Measurements from ENCODE around the gene GCN1. TPM values are rescaled to one million over a fixed set of nuclear protein-coding genes. Genes with fewer than 3 reads are reported as not detected.

The GCN1 gene
- total and polyA plus RNA-seq, 11 donors = 7.2 to 51.7 (median 33.7) TPM

GRCh38 chr12:120230974-120231315 is 36.4 kb upstream of the GCN1 start:
- TF ChIP-seq CTCF (IDR thresholded peaks at IDR 0.05) (no peak), POLR2A (IDR thresholded peaks at IDR 0.05) (no peak)
- DNase-seq (peak in 1 of 5 donors; percentile 34), ATAC-seq (no peak)
- H3K27me3 ChIP-seq = no peaks in the 10 kb centered on the region
- peak overlapping the region in 6 of 12 donors; percentile 0 to 24 (median 14) for H3K4me3 ChIP-seq
- 20 to 30% (median 23%) methylated on average over 6 of the region's 6 CpGs for WGBS, 4 donors
- intact Hi-C loops (cut with DNase I) = loop anchor here in 1 of 10 donors (1.0 kb wide), 1 partner anchor 34 kb away; the partner anchor contains the start of gene PXN
- peak overlapping the region; percentile 61 to 97 (median 92) for H3K27ac ChIP-seq
- H3K9me3 ChIP-seq = no peaks in the 10 kb centered on the region
- peaks cover 52 to 100% (median 94%) of the 10 kb centered on the region in 12 donors for H3K4me1 ChIP-seq
- peaks cover 0 to 12% (median 7%) of the 10 kb centered on the region in 9 donors for H3K36me3 ChIP-seq

GRCh38 chr12:120230326-120230973 is 35.9 kb upstream of the GCN1 start:
- intact Hi-C loops (cut with DNase I) = loop anchor here in 1 of 10 donors (1.0 kb wide), 1 partner anchor 35 kb away; the partner anchor contains the start of gene PXN
- Histone ChIP-seq H3K27ac (peak overlapping the region; percentile 61 to 97 (median 92)), H3K4me1 (peaks cover 50 to 100% (median 94%) of the 10 kb centered on the region in 12 donors)

DNA sequence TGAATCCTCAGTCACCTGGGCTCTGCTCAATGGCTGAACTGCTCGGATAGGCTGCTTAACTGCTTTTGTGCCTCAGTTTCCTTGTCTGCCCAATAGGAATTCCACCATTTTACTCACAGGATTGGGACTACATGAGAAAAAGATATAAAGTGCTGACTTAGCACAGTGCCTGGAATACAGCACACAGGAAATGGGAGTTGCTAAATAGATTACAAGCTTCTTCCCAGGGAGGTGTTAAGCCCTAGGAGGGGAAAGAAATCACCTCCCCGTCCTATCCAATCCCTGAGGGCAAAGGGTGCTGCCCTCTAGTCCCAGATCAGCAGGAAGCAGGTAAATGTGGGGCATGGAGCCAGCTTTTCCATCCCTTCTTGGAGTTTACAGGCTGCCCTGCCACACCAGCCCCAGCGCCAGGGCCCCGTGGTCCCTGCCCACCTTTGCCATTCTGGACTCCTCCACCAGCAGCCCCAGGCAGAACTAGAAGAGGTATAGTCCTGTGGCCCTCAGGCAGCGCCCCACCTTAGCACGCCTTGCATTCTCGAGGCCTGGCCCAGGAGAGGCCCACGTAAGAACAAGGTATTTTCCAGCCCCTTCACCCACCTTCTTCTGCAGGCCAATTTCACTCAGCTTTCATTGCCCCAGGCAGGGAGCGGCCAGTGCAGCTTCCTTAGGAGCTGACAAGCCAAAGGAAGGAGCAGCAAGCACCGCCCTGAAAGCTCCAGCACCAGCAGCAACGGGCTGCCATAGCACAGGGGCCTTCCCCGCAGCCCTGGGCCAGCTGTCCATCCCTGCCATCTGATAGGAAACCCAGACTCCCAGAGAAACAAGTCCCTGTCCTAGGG is 35.2 kb upstream of the GCN1 start:
- peaks cover 0 to 20% (median 10%) of the 10 kb centered on the region in 9 donors for H3K36me3 ChIP-seq
- peak in 1 of 5 donors; percentile 70 for DNase-seq
- H3K4me1 ChIP-seq = peaks cover 54 to 100% (median 94%) of the 10 kb centered on the region in 12 donors
- no peak for ATAC-seq
- no peaks in the 10 kb centered on the region for H3K9me3 ChIP-seq
- peak overlapping the region; percentile 61 to 97 (median 92) for H3K27ac ChIP-seq
- intact Hi-C loops (cut with DNase I) = loop anchor here in 3 of 10 donors (1.0 to 2.0 kb wide), 3 partner anchors 36 to 63 kb away; partner anchors contain the start of genes PXN (in 1 of the 3) and RNU4-1 (in 1 of the 3)
- no peak for TF ChIP-seq CTCF (IDR thresholded peaks at IDR 0.05)
- TF ChIP-seq POLR2A (IDR thresholded peaks at IDR 0.05) = no peak
- WGBS, 4 donors = 40 to 50% (median 46%) methylated on average over 9 to 12 of the region's 12 CpGs
- H3K27me3 ChIP-seq = no peaks in the 10 kb centered on the region
- H3K4me3 ChIP-seq = peak overlapping the region in 5 of 12 donors; percentile 7 to 23 (median 17)

More at GRCh38 chr12:120230326-120230973, 35.9 kb upstream of the GCN1 start:
- ATAC-seq (peak; percentile 51 to 62 (median 57)), DNase-seq (peak; percentile 52 to 86 (median 78))
- WGBS, 4 donors = 0 to 17% (median 10%) methylated on average over 2 to 9 of the region's 9 CpGs
- Histone ChIP-seq H3K27me3 (no peaks in the 10 kb centered on the region), H3K9me3 (no peaks in the 10 kb centered on the region), H3K4me3 (peak overlapping the region in 6 of 12 donors; percentile 0 to 24 (median 20)), H3K36me3 (peaks cover 0 to 15% (median 10%) of the 10 kb centered on the region in 9 donors)
- TF ChIP-seq CTCF (IDR thresholded peaks at IDR 0.05) (no peak), POLR2A (IDR thresholded peaks at IDR 0.05) (no peak)

All from heart left ventricle (tissue), 16 donors.